ENCODE measurements around the gene TMEM175. TPM values are rescaled to one million over a fixed set of nuclear protein-coding genes. Genes with fewer than 3 reads are reported as not detected.

The TMEM175 gene
- total RNA-seq, 1 donor from 2014 or later, result 62.7 TPM

DNA sequence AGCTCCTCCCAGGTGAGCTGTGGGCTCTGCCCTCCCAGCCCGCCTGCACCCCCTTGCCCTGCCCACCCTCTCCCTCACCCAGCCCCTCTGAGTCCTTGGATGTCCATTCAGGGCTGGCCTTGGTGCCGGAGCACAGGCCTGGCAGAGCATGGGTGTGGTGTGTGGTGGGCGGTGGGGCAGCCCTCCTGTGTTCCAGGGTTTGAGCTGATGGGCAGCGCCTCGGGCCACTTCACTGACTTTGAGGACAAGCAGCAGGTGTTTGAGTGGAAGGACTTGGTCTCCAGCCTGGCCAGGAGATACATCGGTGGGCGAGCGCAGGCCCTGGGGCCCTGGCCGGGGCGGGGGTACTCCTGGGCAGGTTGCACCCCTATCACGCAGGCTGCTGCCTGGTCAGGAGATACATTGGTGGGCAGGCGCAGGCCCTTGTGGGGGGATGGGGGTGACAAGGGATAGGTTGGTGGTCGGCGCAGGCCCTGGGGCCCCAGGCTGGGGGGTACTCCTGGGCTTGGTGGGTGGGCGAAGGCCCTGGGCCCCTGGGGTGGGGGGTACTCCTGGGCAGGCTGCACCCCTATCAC lies 68.5 kb downstream of the TMEM175 start:
- Mint-ChIP-seq H3K27me3 (ENCODE audit: unreplicated experiment) (peaks cover 12% of the 10 kb centered on the region), H3K9me3 (ENCODE audit: unreplicated experiment) (peaks cover 4% of the 10 kb centered on the region), H3K36me3 (ENCODE audit: unreplicated experiment) (no peaks in the 10 kb centered on the region), H3K4me3 (ENCODE audit: unreplicated experiment) (no peak overlapping the region), H3K4me1 (ENCODE audit: low read depth, unreplicated experiment) (peaks cover 3% of the 10 kb centered on the region), H3K27ac (ENCODE audit: unreplicated experiment) (no peak overlapping the region)
- TF ChIP-seq, protein P1, sequence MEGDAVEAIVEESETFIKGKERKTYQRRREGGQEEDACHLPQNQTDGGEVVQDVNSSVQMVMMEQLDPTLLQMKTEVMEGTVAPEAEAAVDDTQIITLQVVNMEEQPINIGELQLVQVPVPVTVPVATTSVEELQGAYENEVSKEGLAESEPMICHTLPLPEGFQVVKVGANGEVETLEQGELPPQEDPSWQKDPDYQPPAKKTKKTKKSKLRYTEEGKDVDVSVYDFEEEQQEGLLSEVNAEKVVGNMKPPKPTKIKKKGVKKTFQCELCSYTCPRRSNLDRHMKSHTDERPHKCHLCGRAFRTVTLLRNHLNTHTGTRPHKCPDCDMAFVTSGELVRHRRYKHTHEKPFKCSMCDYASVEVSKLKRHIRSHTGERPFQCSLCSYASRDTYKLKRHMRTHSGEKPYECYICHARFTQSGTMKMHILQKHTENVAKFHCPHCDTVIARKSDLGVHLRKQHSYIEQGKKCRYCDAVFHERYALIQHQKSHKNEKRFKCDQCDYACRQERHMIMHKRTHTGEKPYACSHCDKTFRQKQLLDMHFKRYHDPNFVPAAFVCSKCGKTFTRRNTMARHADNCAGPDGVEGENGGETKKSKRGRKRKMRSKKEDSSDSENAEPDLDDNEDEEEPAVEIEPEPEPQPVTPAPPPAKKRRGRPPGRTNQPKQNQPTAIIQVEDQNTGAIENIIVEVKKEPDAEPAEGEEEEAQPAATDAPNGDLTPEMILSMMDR (IDR thresholded peaks at IDR 0.05; ENCODE audit: partially characterized antibody, unreplicated experiment), result no peak
- DNase-seq, result no peak

DNA sequence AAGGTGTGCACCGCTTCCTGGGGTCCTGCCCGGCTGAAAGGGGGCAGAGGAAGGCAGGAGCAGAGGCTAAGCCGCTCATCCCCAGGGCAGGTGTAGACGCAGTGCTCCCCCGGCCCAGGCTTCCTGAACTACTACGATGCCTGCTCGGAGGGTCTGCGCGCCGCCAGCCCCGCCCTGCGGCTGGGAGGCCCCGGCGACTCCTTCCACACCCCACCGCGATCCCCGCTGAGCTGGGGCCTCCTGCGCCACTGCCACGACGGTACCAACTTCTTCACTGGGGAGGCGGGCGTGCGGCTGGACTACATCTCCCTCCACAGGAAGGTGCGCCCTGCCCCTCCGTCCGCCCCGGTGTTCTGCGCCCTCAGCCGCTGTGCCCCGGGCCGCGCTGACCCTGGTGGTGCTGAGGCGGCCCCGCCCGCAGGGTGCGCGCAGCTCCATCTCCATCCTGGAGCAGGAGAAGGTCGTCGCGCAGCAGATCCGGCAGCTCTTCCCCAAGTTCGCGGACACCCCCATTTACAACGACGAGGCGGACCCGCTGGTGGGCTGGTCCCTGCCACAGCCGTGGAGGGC lies 69.4 kb downstream of the TMEM175 start:
- Mint-ChIP-seq H3K9me3 (ENCODE audit: unreplicated experiment) (peaks cover 7% of the 10 kb centered on the region), H3K4me1 (ENCODE audit: low read depth, unreplicated experiment) (peaks cover 3% of the 10 kb centered on the region), H3K4me3 (ENCODE audit: unreplicated experiment) (no peak overlapping the region), H3K27ac (ENCODE audit: unreplicated experiment) (no peak overlapping the region), H3K27me3 (ENCODE audit: unreplicated experiment) (peaks cover 12% of the 10 kb centered on the region), H3K36me3 (ENCODE audit: unreplicated experiment) (no peaks in the 10 kb centered on the region)
- TF ChIP-seq, protein P1 (IDR thresholded peaks at IDR 0.05; ENCODE audit: partially characterized antibody, unreplicated experiment), result no peak
- DNase-seq, result no peak

GRCh38 chr4:1002131-1002630 lies 69.9 kb downstream of the TMEM175 start:
- H3K27me3 Mint-ChIP-seq (ENCODE audit: unreplicated experiment), result peaks cover 15% of the 10 kb centered on the region
- H3K9me3 Mint-ChIP-seq (ENCODE audit: unreplicated experiment), result peaks cover 7% of the 10 kb centered on the region
- H3K4me3 Mint-ChIP-seq (ENCODE audit: unreplicated experiment), result no peak overlapping the region
- no peak overlapping the region for H3K27ac Mint-ChIP-seq (ENCODE audit: unreplicated experiment)
- no peak for DNase-seq
- H3K36me3 Mint-ChIP-seq (ENCODE audit: unreplicated experiment), result no peaks in the 10 kb centered on the region
- TF ChIP-seq, protein P1 (IDR thresholded peaks at IDR 0.05; ENCODE audit: partially characterized antibody, unreplicated experiment), result no peak
- peaks cover 3% of the 10 kb centered on the region for H3K4me1 Mint-ChIP-seq (ENCODE audit: low read depth, unreplicated experiment)

GRCh38 chr4:1002631-1003251 lies 70.5 kb downstream of the TMEM175 start:
- Mint-ChIP-seq H3K4me3 (ENCODE audit: unreplicated experiment) (no peak overlapping the region), H3K36me3 (ENCODE audit: unreplicated experiment) (no peaks in the 10 kb centered on the region), H3K9me3 (ENCODE audit: unreplicated experiment) (peaks cover 8% of the 10 kb centered on the region), H3K27me3 (ENCODE audit: unreplicated experiment) (peaks cover 15% of the 10 kb centered on the region), H3K4me1 (ENCODE audit: low read depth, unreplicated experiment) (peaks cover 3% of the 10 kb centered on the region), H3K27ac (ENCODE audit: unreplicated experiment) (no peak overlapping the region)
- DNase-seq, result no peak
- TF ChIP-seq, protein P1 (IDR thresholded peaks at IDR 0.05; ENCODE audit: partially characterized antibody, unreplicated experiment), result no peak
